T-helper 22 cell (primary cell): ENCODE measurements around the gene CEP95.
"Not testable (repeated sequence)": the region's sequence is repeated elsewhere in the genome, so short reads cannot be mapped to it uniquely, and the experiment has no call there.

ENCODE experiments used
- DNase-seq: peaks from one replicate; pipeline ENCODE4 v3.0.0-alpha.2; 2020; ENCODE audit warnings: low read depth

CEP95 gene

GRCh38 chr17:64573214-64573613 is 66.4 kb downstream of the CEP95 start:
- DNase-seq = no peak

- DNase-seq = no peak
Measured at GRCh38 chr17:64574646-64575045, 67.9 kb downstream of the CEP95 start.

- no peak for DNase-seq
Measured at GRCh38 chr17:64575431-64575830, 68.7 kb downstream of the CEP95 start.

GRCh38 chr17:64577025-64577424 is 70.2 kb downstream of the CEP95 start:
- not testable (repeated sequence) for DNase-seq

- DNase-seq = no peak
Measured at GRCh38 chr17:64579917-64580316, 73.1 kb downstream of the CEP95 start.

GRCh38 chr17:64580384-64581315 is 73.9 kb downstream of the CEP95 start:
- no peak for DNase-seq

GRCh38 chr17:64583038-64583437 is 76.3 kb downstream of the CEP95 start:
- no peak for DNase-seq

GRCh38 chr17:64585146-64585545 is 78.4 kb downstream of the CEP95 start:
- no peak for DNase-seq
